Measurements from ENCODE around the gene EZH1. TPM values are rescaled to one million over a fixed set of nuclear protein-coding genes. Genes with fewer than 3 reads are reported as not detected.

The EZH1 gene
- polyA plus RNA-seq, 4 donors, result 8.1 to 33.0 (median 13.0) TPM

- peak within 1 kb of the TSS in 2 of 3 donors; percentile 34 to 48 for H3K4me3 ChIP-seq (ENCODE audit: low read depth in 1 of 3, low read length in 3 of 3)
- H3K27me3 ChIP-seq (ENCODE audit: control insufficient read depth in 3 of 3, insufficient read depth in 3 of 3, low read length in 3 of 3), result peaks cover 0 to 64% (median 2%) of the 10 kb centered on the region in 3 donors
- H3K27ac ChIP-seq (ENCODE audit: low read depth in 1 of 3, low read length in 2 of 3), result peak within 1 kb of the TSS in 2 of 3 donors; percentile 47 to 54
- peaks cover 0 to 15% (median 0%) of the 10 kb centered on the region in 3 donors for H3K36me3 ChIP-seq (ENCODE audit: control insufficient read depth in 3 of 3, insufficient read depth in 2 of 3, low read depth in 1 of 3, low read length in 3 of 3)
- peak in 1 of 2 donors; percentile 64 for DNase-seq
- peaks cover 0 to 1% of the 10 kb centered on the region in 2 donors for H3K9me3 ChIP-seq (ENCODE audit: control insufficient read depth in 2 of 2, insufficient read depth in 1 of 2, low read depth in 1 of 2, low read length in 1 of 2)
- FAIRE-seq, result no peak
- WGBS, 3 donors, result 8 to 9% (median 9%) methylated on average over 21 to 22 of the region's 22 CpGs
- H3K4me1 ChIP-seq (ENCODE audit: control insufficient read depth in 3 of 3, insufficient read depth in 2 of 3, low read depth in 1 of 3, low read length in 2 of 3), result peaks cover 2 to 83% (median 18%) of the 10 kb centered on the region in 3 donors
These were observed 62.7 kb downstream of the EZH1 start, which contains the start of gene CNTNAP1 for GRCh38 chr17:42681976-42682721. CNTNAP1 (plus strand) TSS chr17:42682531; CDS start chr17:42682830, 299 bp downstream.

- Histone ChIP-seq H3K27me3 (ENCODE audit: control insufficient read depth in 3 of 3, insufficient read depth in 3 of 3, low read length in 3 of 3) (peaks cover 0 to 59% (median 2%) of the 10 kb centered on the region in 3 donors), H3K4me1 (ENCODE audit: control insufficient read depth in 3 of 3, insufficient read depth in 2 of 3, low read depth in 1 of 3, low read length in 2 of 3) (peaks cover 2 to 82% (median 20%) of the 10 kb centered on the region in 3 donors), H3K36me3 (ENCODE audit: control insufficient read depth in 3 of 3, insufficient read depth in 2 of 3, low read depth in 1 of 3, low read length in 3 of 3) (peaks cover 0 to 4% (median 0%) of the 10 kb centered on the region in 3 donors), H3K27ac (ENCODE audit: low read depth in 1 of 3, low read length in 2 of 3) (peak overlapping the region in 2 of 3 donors; percentile 89 to 98), H3K9me3 (ENCODE audit: control insufficient read depth in 2 of 2, insufficient read depth in 1 of 2, low read depth in 1 of 2, low read length in 1 of 2) (peaks cover 0 to 1% of the 10 kb centered on the region in 2 donors), H3K4me3 (ENCODE audit: low read depth in 1 of 3, low read length in 3 of 3) (peak overlapping the region in 1 of 3 donors; percentile 27)
- 58 to 80% (median 80%) methylated on average over 20 of the region's 20 CpGs for WGBS, 3 donors
- FAIRE-seq (no peak), DNase-seq (no peak)
These were observed 64.5 kb downstream of the EZH1 start for GRCh38 chr17:42680331-42680808.

- Histone ChIP-seq H3K27ac (ENCODE audit: low read depth in 1 of 3, low read length in 2 of 3) (peak overlapping the region; percentile 70 to 98 (median 89)), H3K9me3 (ENCODE audit: control insufficient read depth in 2 of 2, insufficient read depth in 1 of 2, low read depth in 1 of 2, low read length in 1 of 2) (no peaks in the 10 kb centered on the region), H3K4me1 (ENCODE audit: control insufficient read depth in 3 of 3, insufficient read depth in 2 of 3, low read depth in 1 of 3, low read length in 2 of 3) (peaks cover 2 to 83% (median 21%) of the 10 kb centered on the region in 3 donors), H3K36me3 (ENCODE audit: control insufficient read depth in 3 of 3, insufficient read depth in 2 of 3, low read depth in 1 of 3, low read length in 3 of 3) (no peaks in the 10 kb centered on the region), H3K4me3 (ENCODE audit: low read depth in 1 of 3, low read length in 3 of 3) (peak overlapping the region in 2 of 3 donors; percentile 41 to 43), H3K27me3 (ENCODE audit: control insufficient read depth in 3 of 3, insufficient read depth in 3 of 3, low read length in 3 of 3) (peaks cover 0 to 59% (median 2%) of the 10 kb centered on the region in 3 donors)
- DNase-seq (peak; percentile 80 to 93), FAIRE-seq (no peak)
- WGBS, 3 donors, result 4 to 7% (median 7%) methylated on average over 66 to 78 of the region's 78 CpGs
These were observed 65.1 kb downstream of the EZH1 start for GRCh38 chr17:42679492-42680330.

- 2 to 4% (median 3%) methylated on average over 18 of the region's 18 CpGs for WGBS, 3 donors
- no peak for FAIRE-seq
- Histone ChIP-seq H3K4me3 (ENCODE audit: low read depth in 1 of 3, low read length in 3 of 3) (peak overlapping the region in 2 of 3 donors; percentile 41 to 73), H3K36me3 (ENCODE audit: control insufficient read depth in 3 of 3, insufficient read depth in 2 of 3, low read depth in 1 of 3, low read length in 3 of 3) (no peaks in the 10 kb centered on the region), H3K9me3 (ENCODE audit: control insufficient read depth in 2 of 2, insufficient read depth in 1 of 2, low read depth in 1 of 2, low read length in 1 of 2) (no peaks in the 10 kb centered on the region), H3K4me1 (ENCODE audit: control insufficient read depth in 3 of 3, insufficient read depth in 2 of 3, low read depth in 1 of 3, low read length in 2 of 3) (peaks cover 2 to 84% (median 25%) of the 10 kb centered on the region in 3 donors), H3K27ac (ENCODE audit: low read depth in 1 of 3, low read length in 2 of 3) (peak overlapping the region; percentile 70 to 98 (median 89)), H3K27me3 (ENCODE audit: control insufficient read depth in 3 of 3, insufficient read depth in 3 of 3, low read length in 3 of 3) (peaks cover 0 to 59% (median 2%) of the 10 kb centered on the region in 3 donors)
- peak in 1 of 2 donors; percentile 66 for DNase-seq
These were observed 65.8 kb downstream of the EZH1 start for GRCh38 chr17:42678951-42679491.

- WGBS, 3 donors, result 0 to 1% (median 1%) methylated on average over 49 to 53 of the region's 53 CpGs
- FAIRE-seq (no peak), DNase-seq (peak; percentile 83 to 95)
- peaks cover 0 to 8% (median 0%) of the 10 kb centered on the region in 3 donors for H3K36me3 ChIP-seq (ENCODE audit: control insufficient read depth in 3 of 3, insufficient read depth in 2 of 3, low read depth in 1 of 3, low read length in 3 of 3)
- peak overlapping the region; percentile 56 to 73 (median 65) for H3K4me3 ChIP-seq (ENCODE audit: low read depth in 1 of 3, low read length in 3 of 3)
- H3K9me3 ChIP-seq (ENCODE audit: control insufficient read depth in 2 of 2, insufficient read depth in 1 of 2, low read depth in 1 of 2, low read length in 1 of 2), result no peaks in the 10 kb centered on the region
- peaks cover 2 to 82% (median 23%) of the 10 kb centered on the region in 3 donors for H3K4me1 ChIP-seq (ENCODE audit: control insufficient read depth in 3 of 3, insufficient read depth in 2 of 3, low read depth in 1 of 3, low read length in 2 of 3)
- H3K27me3 ChIP-seq (ENCODE audit: control insufficient read depth in 3 of 3, insufficient read depth in 3 of 3, low read length in 3 of 3), result peaks cover 0 to 59% (median 2%) of the 10 kb centered on the region in 3 donors
- H3K27ac ChIP-seq (ENCODE audit: low read depth in 1 of 3, low read length in 2 of 3), result peak overlapping the region; percentile 82 to 98 (median 94)
These were observed 66.7 kb downstream of the EZH1 start for GRCh38 chr17:42677921-42678781.

GRCh38 chr17:42677012-42677857, 67.6 kb downstream of the EZH1 start:
- no peaks in the 10 kb centered on the region for H3K9me3 ChIP-seq (ENCODE audit: control insufficient read depth in 2 of 2, insufficient read depth in 1 of 2, low read depth in 1 of 2, low read length in 1 of 2)
- peaks cover 0 to 59% (median 1%) of the 10 kb centered on the region in 3 donors for H3K27me3 ChIP-seq (ENCODE audit: control insufficient read depth in 3 of 3, insufficient read depth in 3 of 3, low read length in 3 of 3)
- H3K36me3 ChIP-seq (ENCODE audit: control insufficient read depth in 3 of 3, insufficient read depth in 2 of 3, low read depth in 1 of 3, low read length in 3 of 3), result peaks cover 0 to 16% (median 3%) of the 10 kb centered on the region in 3 donors
- 3 to 5% (median 4%) methylated on average over 22 to 33 of the region's 33 CpGs for WGBS, 3 donors
- peak; percentile 100 for DNase-seq
- FAIRE-seq, result no peak
- peaks cover 2 to 73% (median 16%) of the 10 kb centered on the region in 3 donors for H3K4me1 ChIP-seq (ENCODE audit: control insufficient read depth in 3 of 3, insufficient read depth in 2 of 3, low read depth in 1 of 3, low read length in 2 of 3)
- H3K4me3 ChIP-seq (ENCODE audit: low read depth in 1 of 3, low read length in 3 of 3), result peak overlapping the region; percentile 59 to 73 (median 65)
- peak overlapping the region; percentile 45 to 98 (median 94) for H3K27ac ChIP-seq (ENCODE audit: low read depth in 1 of 3, low read length in 2 of 3)
